Measurements from ENCODE around the gene SKI. TPM values are rescaled to one million over a fixed set of nuclear protein-coding genes. Genes with fewer than 3 reads are reported as not detected.
A peak's percentile ranks its signal among the peaks of the same experiment; 100 is the strongest.

The SKI gene
- total RNA-seq, 1 donor: 36.6 TPM

DNA sequence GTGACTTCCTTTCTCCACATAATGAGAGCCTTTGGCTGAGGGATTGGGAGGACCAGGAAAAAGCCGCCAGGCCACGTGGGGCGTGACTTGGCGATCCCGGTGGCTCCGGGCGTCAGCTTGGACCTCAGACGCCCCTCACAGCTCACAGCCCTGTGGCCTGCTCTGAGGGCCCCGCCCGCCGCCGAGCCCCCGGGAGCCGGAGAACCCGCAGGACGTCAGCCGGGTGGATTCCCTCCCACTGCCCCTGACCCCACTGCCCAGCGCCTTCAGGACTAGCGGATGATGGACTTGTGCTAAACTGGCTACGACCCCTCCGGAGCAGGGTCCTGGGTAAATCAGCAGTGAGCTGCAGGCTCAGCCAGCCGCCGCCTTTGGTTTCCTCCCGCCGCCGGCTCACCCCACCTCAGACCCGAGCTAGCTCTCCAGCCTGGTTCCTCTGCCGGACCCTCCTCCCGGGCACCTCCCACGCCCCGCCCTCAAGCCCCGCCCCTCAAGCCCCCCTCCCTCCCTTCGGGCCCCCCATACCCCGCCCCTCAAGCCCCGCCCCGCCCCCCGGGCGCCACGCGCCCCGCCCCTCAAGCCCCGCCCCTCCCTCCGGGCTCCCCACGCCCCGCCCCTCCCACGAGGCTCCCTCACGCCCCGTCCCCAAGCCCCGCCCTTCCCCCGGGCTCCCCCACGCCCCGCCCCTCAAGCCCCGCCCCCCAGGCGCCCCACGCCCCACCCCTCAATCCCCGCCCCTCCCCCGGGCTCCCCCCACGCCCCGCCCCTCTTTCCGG lies 23.5 kb upstream of the SKI start:
- peak; percentile 62 for DNase-seq (ENCODE audit: low read depth)
- H3K4me3 ChIP-seq (ENCODE audit: low read depth, low read length): peak overlapping the region; percentile 66
- TF ChIP-seq, protein P1, sequence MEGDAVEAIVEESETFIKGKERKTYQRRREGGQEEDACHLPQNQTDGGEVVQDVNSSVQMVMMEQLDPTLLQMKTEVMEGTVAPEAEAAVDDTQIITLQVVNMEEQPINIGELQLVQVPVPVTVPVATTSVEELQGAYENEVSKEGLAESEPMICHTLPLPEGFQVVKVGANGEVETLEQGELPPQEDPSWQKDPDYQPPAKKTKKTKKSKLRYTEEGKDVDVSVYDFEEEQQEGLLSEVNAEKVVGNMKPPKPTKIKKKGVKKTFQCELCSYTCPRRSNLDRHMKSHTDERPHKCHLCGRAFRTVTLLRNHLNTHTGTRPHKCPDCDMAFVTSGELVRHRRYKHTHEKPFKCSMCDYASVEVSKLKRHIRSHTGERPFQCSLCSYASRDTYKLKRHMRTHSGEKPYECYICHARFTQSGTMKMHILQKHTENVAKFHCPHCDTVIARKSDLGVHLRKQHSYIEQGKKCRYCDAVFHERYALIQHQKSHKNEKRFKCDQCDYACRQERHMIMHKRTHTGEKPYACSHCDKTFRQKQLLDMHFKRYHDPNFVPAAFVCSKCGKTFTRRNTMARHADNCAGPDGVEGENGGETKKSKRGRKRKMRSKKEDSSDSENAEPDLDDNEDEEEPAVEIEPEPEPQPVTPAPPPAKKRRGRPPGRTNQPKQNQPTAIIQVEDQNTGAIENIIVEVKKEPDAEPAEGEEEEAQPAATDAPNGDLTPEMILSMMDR (IDR thresholded peaks at IDR 0.05; ENCODE audit: insufficient read depth, low read length): no peak

DNA sequence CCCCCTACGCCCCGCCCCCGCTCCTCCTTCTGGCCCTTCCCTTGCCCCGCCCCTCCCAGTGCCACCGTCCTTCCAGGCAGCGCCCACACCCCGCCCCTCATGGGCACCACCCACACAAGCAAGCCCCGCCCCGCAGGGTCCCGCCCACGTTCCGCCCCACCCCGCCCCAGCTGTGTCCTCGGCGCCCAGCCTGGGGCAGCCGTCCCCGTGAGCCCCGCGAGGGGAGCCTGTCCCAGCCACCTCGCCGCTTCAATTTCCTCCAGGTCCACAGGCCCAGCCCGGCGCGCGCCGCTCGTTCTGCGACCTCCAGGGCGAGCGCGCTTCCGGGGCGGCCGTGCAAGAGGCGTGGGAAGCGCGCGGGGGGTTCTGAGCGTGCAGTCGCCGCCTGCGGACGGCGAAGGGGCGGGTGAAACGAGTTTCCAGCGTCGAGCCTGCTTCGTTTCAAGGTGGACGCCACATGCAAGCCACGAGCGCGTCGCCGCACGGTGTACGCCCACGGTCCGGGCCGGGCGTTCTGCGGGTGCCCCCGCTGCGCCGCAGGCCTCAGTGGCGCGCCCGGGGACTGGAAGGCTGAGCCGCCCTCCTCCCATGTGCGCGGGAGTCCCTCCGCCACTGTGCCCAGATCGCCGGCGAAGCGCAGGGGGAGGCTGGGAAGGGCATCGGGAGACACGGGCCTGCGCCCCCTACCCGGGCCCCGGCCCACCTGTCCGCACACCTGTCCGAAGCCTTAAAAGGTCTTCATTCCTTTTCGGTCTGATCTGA lies 22.7 kb upstream of the SKI start:
- TF ChIP-seq, protein P1 (IDR thresholded peaks at IDR 0.05; ENCODE audit: insufficient read depth, low read length): no peak
- H3K4me3 ChIP-seq (ENCODE audit: low read depth, low read length): peak overlapping the region; percentile 57
- DNase-seq (ENCODE audit: low read depth): peak; percentile 94

DNA sequence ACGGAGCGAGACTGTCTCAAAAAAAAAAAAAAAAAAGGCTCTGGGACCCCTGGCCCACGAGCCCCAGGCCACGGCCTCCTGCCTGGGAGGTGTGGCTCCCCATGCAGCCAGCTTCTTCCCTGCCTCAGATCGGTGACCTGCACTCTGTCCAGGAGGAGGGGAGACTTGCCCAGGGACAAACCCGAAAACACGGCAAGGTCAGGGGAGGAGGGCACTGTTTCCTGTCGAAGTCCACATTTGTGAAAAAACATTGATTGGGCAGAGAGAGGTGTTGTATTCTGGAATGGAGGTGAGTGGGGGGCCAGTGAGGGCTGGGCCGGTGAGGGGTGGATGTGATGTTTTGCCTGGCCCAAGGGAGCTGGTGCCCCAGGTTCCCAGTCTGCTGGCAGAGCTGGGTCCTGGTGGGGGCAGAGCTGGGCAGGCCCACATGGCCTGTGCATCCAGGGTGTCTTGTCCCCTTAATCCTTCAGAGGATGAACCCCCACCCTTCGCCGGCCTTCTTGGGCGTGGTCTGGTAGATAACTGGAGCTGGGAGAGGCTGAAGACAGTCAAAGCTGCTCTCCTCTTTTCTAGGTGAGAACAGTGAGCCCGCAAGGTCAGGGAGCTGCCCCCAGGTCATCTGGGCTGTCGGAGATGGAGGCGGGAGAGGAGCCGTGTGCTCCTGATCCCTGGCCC lies 21.2 kb upstream of the SKI start:
- H3K4me3 ChIP-seq (ENCODE audit: low read depth, low read length): peak overlapping the region; percentile 57
- TF ChIP-seq, protein P1 (IDR thresholded peaks at IDR 0.05; ENCODE audit: insufficient read depth, low read length): no peak
- DNase-seq (ENCODE audit: low read depth): no peak

DNA sequence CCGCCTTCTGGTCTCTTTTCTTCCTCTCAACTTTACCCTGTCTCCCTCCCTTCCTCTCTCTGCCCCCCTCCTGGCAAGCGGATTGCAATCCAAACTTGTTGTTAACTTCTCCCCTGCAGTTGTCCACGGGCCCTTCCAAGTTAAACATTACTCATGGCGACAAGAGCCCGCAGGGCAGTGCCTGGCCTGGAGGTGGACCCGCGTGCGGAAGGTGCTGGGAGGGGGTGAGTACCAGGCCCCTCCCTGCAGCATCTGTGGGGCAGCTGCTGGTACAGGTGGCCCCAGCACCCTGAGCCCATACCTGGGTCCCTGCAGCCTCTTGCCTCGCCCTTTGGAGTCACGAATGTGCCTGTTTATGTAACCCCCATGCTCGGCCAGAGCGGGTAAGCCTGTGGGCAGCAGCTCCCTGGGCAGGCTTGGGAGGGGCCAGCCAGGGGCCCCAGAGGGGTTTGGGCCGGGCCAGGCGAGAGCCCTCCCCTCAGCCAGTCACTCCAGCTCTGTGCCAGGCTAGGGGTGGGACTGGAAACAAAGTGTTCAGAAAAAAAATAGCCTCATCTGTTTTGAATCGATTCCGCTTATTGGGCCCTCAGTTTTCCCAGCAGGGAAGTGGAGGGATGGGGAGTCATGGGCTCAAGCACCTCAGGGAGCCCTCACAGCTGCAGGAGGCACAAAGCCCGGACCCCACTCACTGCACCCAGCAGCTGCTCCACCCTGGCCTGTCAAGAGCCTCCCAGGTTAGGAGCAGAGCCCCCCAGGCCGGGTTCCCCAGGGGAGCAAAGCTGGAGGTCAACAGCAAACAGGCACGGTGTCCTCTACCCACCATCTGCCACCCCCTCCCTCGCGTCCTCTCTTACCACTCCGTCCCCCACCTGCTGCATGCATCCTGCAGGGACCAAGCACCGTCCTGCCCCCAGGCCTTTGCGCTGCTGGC lies 19.5 kb upstream of the SKI start:
- TF ChIP-seq, protein P1 (IDR thresholded peaks at IDR 0.05; ENCODE audit: insufficient read depth, low read length): peak; percentile 9
- peak overlapping the region; percentile 37 for H3K4me3 ChIP-seq (ENCODE audit: low read depth, low read length)
- DNase-seq (ENCODE audit: low read depth): peak; percentile 95

DNA sequence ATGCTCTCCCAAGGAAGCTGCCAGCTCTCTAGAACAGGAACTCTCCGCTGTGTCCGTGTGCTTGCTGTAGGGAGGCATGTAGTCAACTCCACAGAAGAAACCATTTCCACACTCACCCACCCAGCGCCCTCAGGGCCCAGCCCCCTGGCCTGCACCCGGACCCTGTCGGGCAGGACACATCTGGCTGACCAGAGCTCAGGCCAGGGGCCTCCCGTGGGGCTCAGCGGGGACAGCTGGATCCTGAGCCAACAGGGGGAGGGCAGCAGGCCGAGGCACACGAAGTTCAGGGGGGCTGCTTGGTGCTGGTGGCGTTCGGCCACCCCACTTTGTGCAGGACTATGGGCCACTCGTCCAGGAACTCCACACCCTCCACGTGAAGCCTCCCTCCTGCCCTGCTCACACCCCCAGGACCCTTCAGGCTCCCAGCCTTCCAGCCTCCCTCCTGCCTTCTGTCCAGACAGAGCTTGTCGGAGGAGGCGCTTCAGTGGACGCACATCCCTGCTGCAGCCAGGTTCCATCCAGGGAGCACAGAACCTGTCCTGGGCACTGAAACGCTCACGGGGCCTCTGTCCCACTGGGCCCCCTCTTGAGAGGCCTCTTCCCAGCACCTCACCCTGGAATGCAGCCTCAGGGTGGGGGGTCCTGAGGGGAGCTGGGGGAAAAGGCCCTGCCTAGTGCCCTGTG lies 18.6 kb upstream of the SKI start:
- no peak for DNase-seq (ENCODE audit: low read depth)
- TF ChIP-seq, protein P1 (IDR thresholded peaks at IDR 0.05; ENCODE audit: insufficient read depth, low read length): no peak
- H3K4me3 ChIP-seq (ENCODE audit: low read depth, low read length): no peak overlapping the region
